ENCODE measurements around the gene NUTM2F. TPM values are rescaled to one million over a fixed set of nuclear protein-coding genes. Genes with fewer than 3 reads are reported as not detected.

The NUTM2F gene
- total RNA-seq, 1 donor from 2014 or later, result not detected

Other genes starting within 250 kb of the NUTM2F start
- 14.0 TPM for gene PTPDC1, start 244.2 kb downstream of the NUTM2F start, total RNA-seq
- 2.8 TPM for gene ZNF169, start 69.3 kb downstream of the NUTM2F start, total RNA-seq
- 0.08 TPM for gene PCAT7, start 226.4 kb upstream of the NUTM2F start, total RNA-seq